Endothelial cell of umbilical vein (primary cell): ENCODE measurements around the gene RSF1.

Source experiments
- CTCF ChIP-seq, 2 donors: IDR thresholded peaks; 1 replicate in 1 of 2; 2 replicates in 1 of 2; pipeline ENCODE4 v1.5.1; 2011; ENCODE audit warnings: low read length in 2 of 2, mild to moderate bottlenecking in 2 of 2, moderate library complexity in 2 of 2, control low read depth in 1 of 2, inconsistent platforms in 1 of 2, low read depth in 1 of 2; ENCODE audit not compliant: insufficient read depth in 1 of 2; ENCODE audit errors: extremely low read depth in 1 of 2
- EZH2 ChIP-seq: IDR thresholded peaks from 2 replicates; pipeline ENCODE4 v1.6.1; 2012; ENCODE audit warnings: borderline replicate concordance, low read depth, mild to moderate bottlenecking, moderate library complexity, low read length, inconsistent platforms; ENCODE audit not compliant: severe bottlenecking
- FOS ChIP-seq: IDR thresholded peaks from 2 replicates; pipeline ENCODE4 v1.6.1; 2011; ENCODE audit warnings: mild to moderate bottlenecking, low read length, moderate library complexity, borderline replicate concordance; ENCODE audit not compliant: insufficient read depth
- GATA2 ChIP-seq: IDR thresholded peaks from 2 replicates; pipeline ENCODE4 v1.7.0; 2011; ENCODE audit warnings: low read depth, mild to moderate bottlenecking, moderate library complexity, mixed read lengths, low read length; ENCODE audit not compliant: insufficient read length, insufficient read depth
- MYC ChIP-seq: IDR thresholded peaks from one replicate; pipeline ENCODE4 v1.6.1; 2011; ENCODE audit warnings: mild to moderate bottlenecking, low read depth, low read length
- POLR2A ChIP-seq: IDR thresholded peaks from 2 replicates; pipeline ENCODE4 v1.6.1; 2012; ENCODE audit warnings: low read depth, mild to moderate bottlenecking, control low read depth, low read length
- POLR2AphosphoS5 ChIP-seq: IDR thresholded peaks from 2 replicates; pipeline ENCODE4 v1.6.1; 2012; ENCODE audit warnings: low read depth, mild to moderate bottlenecking, control low read depth, low read length, moderate library complexity; ENCODE audit not compliant: insufficient read depth

GRCh38 chr11:77778118-77778517, 42.4 kb downstream of the RSF1 start:
- no peak for TF ChIP-seq POLR2A
- no peak for TF ChIP-seq MYC
- no peak for TF ChIP-seq CTCF (IDR thresholded peaks at IDR 0.05; ENCODE audit: extremely low read depth in 1 of 2, insufficient read depth in 1 of 2, low read depth in 1 of 2, low read length in 2 of 2)
- no peak for TF ChIP-seq POLR2AphosphoS5
- TF ChIP-seq EZH2, result no peak
- TF ChIP-seq GATA2, result no peak
- no peak for TF ChIP-seq FOS
